Natural killer cell (primary cell): ENCODE results near the gene RNF157. TPM values are rescaled to one million over a fixed set of nuclear protein-coding genes. Genes with fewer than 3 reads are reported as not detected.
"Not testable (repeated sequence)": the region's sequence is repeated elsewhere in the genome, so short reads cannot be mapped to it uniquely, and the experiment has no call there.

Experiments used
- ATAC-seq, 3 donors: fragments of 150-1000 bp in 2 of 3; fragments of 200-7000 bp in 1 of 3; cut with Tn5 transposase; 1 replicate in 1 of 3; 2 replicates in 2 of 3; pipeline ENCODE4 v1.10.0; 2021; ENCODE audit warnings: mild to moderate bottlenecking in 2 of 3, moderate library complexity in 2 of 3
- DNase-seq, 2 donors: peaks; one replicate each; pipeline versions ENCODE4 v3.0.0 to v3.0.0-alpha.2; 2013 to 2021; ENCODE audit warnings: mixed read lengths in 1 of 2
- H3K27ac ChIP-seq: one replicate; pipeline ENCODE4 v1.5.1; 2013; ENCODE audit warnings: mild to moderate bottlenecking, low read length
- H3K27me3 ChIP-seq: one replicate; pipeline ENCODE4 v1.6.1; 2013; ENCODE audit warnings: low read length; ENCODE audit not compliant: control insufficient read depth, insufficient read depth
- H3K36me3 ChIP-seq: one replicate; pipeline ENCODE4 v1.6.1; 2013; ENCODE audit warnings: low read length; ENCODE audit not compliant: control insufficient read depth, insufficient read depth
- H3K4me1 ChIP-seq: one replicate; pipeline ENCODE4 v1.6.1; 2013; ENCODE audit warnings: low read length; ENCODE audit not compliant: control insufficient read depth, insufficient read depth
- H3K4me3 ChIP-seq: one replicate; pipeline ENCODE4 v1.5.1; 2013; ENCODE audit warnings: low read length
- H3K9me3 ChIP-seq: one replicate; pipeline ENCODE4 v1.6.1; 2013; ENCODE audit warnings: low read length; ENCODE audit not compliant: control insufficient read depth, insufficient read depth
- H3K27ac Mint-ChIP-seq, 2 donors: one replicate each; pipeline ENCODE4 v1.8.0; 2022; ENCODE audit warnings: mild to moderate bottlenecking in 2 of 2, mixed read lengths in 2 of 2, moderate library complexity in 1 of 2
- H3K27me3 Mint-ChIP-seq, 2 donors: one replicate each; pipeline ENCODE4 v1.8.0; 2022; ENCODE audit warnings: low read depth in 2 of 2, mixed read lengths in 2 of 2
- H3K36me3 Mint-ChIP-seq: one replicate; pipeline ENCODE4 v1.8.0; 2022; ENCODE audit warnings: mixed read lengths
- H3K4me1 Mint-ChIP-seq, 2 donors: one replicate each; pipeline ENCODE4 v1.8.0; 2022; ENCODE audit warnings: mixed read lengths in 2 of 2
- H3K4me3 Mint-ChIP-seq: one replicate; pipeline ENCODE4 v1.8.0; 2022; ENCODE audit warnings: mild to moderate bottlenecking, moderate library complexity, mixed read lengths
- H3K9me3 Mint-ChIP-seq, 2 donors: one replicate each; pipeline ENCODE4 v1.8.0; 2022; ENCODE audit warnings: mixed read lengths in 2 of 2
- CTCF ChIP-seq: fragments of 200-600 bp; IDR thresholded peaks from one replicate; pipeline ENCODE4 v1.8.0; 2022; ENCODE audit warnings: antibody characterized with exemption
- WGBS: methylation state at CpG from one replicate; pipeline ENCODE4 v1.1.7; 2013; ENCODE audit warnings: missing lambda C conversion rate; ENCODE audit not compliant: insufficient coverage; 5-methylcytosine and 5-hydroxymethylcytosine counted together
- intact Hi-C: fragments of 100-400 bp; cut with micrococcal nuclease; formaldehyde crosslinking; loops from one replicate; pipeline ENCODE4 v1.14.2; 2022
- total RNA-seq, 4 donors: library from RNA; stranded (reverse); fragments of 120-200 nt in 1 of 4; gene quantifications; one replicate each; pipeline versions ENCODE4 v1.2.3 to v1.2.4, GENCODE V29; 2013 to 2022

The RNF157 gene
- total RNA-seq, 3 donors from 2014 or later (not counting 1 experiment from before 2014, with no cell fraction given): 4.9 to 9.1 (median 8.5) TPM

GRCh38 chr17:76208120-76208519 is 32.2 kb downstream of the RNF157 start:
- Mint-ChIP-seq H3K4me1 (peaks cover 4 to 5% of the 10 kb centered on the region in 2 donors), H3K27ac (peak overlapping the region in 1 of 2 donors; percentile 36), H3K36me3 (no peaks in the 10 kb centered on the region), H3K9me3 (no peaks in the 10 kb centered on the region), H3K27me3 (no peaks in the 10 kb centered on the region), H3K4me3 (no peak overlapping the region)
- DNase-seq (no peak), ATAC-seq (no peak)
- TF ChIP-seq CTCF: no peak
- peaks cover 7% of the 10 kb centered on the region for H3K4me1 ChIP-seq
- intact Hi-C loops: no loop called here
- no peaks in the 10 kb centered on the region for H3K9me3 ChIP-seq
- H3K27ac ChIP-seq: no peak overlapping the region
- H3K27me3 ChIP-seq: no peaks in the 10 kb centered on the region
- H3K4me3 ChIP-seq: no peak overlapping the region
- H3K36me3 ChIP-seq: no peaks in the 10 kb centered on the region
- WGBS: 53% methylated on average over 1 of the region's 1 CpG

- peaks cover 4 to 5% of the 10 kb centered on the region in 2 donors for H3K4me1 Mint-ChIP-seq
- no peaks in the 10 kb centered on the region for H3K9me3 ChIP-seq
- H3K4me3 Mint-ChIP-seq: no peak overlapping the region
- H3K9me3 Mint-ChIP-seq: no peaks in the 10 kb centered on the region
- no peak for DNase-seq
- H3K4me1 ChIP-seq: peaks cover 7% of the 10 kb centered on the region
- peak overlapping the region in 1 of 2 donors; percentile 36 for H3K27ac Mint-ChIP-seq
- H3K27me3 ChIP-seq: no peaks in the 10 kb centered on the region
- no peak for TF ChIP-seq CTCF
- H3K27me3 Mint-ChIP-seq: no peaks in the 10 kb centered on the region
- no peak overlapping the region for H3K4me3 ChIP-seq
- no peak for ATAC-seq
- no peaks in the 10 kb centered on the region for H3K36me3 ChIP-seq
- WGBS: 91% methylated on average over 7 of the region's 7 CpGs
- no peaks in the 10 kb centered on the region for H3K36me3 Mint-ChIP-seq
- no peak overlapping the region for H3K27ac ChIP-seq
- intact Hi-C loops: no loop called here
Measured at GRCh38 chr17:76207275-76208059, 32.8 kb downstream of the RNF157 start.

GRCh38 chr17:76205542-76206144 is 34.6 kb downstream of the RNF157 start:
- H3K9me3 Mint-ChIP-seq, H3K4me1 ChIP-seq, DNase-seq, H3K4me1 Mint-ChIP-seq, H3K36me3 ChIP-seq, intact Hi-C loops, H3K4me3 ChIP-seq, H3K9me3 ChIP-seq, H3K27ac ChIP-seq, ATAC-seq, H3K27ac Mint-ChIP-seq, H3K4me3 Mint-ChIP-seq, H3K36me3 Mint-ChIP-seq, H3K27me3 Mint-ChIP-seq, H3K27me3 ChIP-seq: not testable (repeated sequence)
- 100% methylated on average over 6 of the region's 9 CpGs for WGBS

- no peak overlapping the region for H3K4me3 Mint-ChIP-seq
- no peak for DNase-seq
- H3K27ac Mint-ChIP-seq: no peak overlapping the region
Measured at GRCh38 chr17:76204277-76204676, 36.0 kb downstream of the RNF157 start.

More at GRCh38 chr17:76204277-76204676, 36.0 kb downstream of the RNF157 start:
- no peak overlapping the region for H3K27ac ChIP-seq
- H3K4me1 ChIP-seq: peaks cover 7% of the 10 kb centered on the region
- no peaks in the 10 kb centered on the region for H3K27me3 ChIP-seq
- no peaks in the 10 kb centered on the region for H3K9me3 ChIP-seq
- TF ChIP-seq CTCF: no peak
- Mint-ChIP-seq H3K36me3 (no peaks in the 10 kb centered on the region), H3K4me1 (peaks cover 0 to 4% of the 10 kb centered on the region in 2 donors), H3K27me3 (no peaks in the 10 kb centered on the region), H3K9me3 (no peaks in the 10 kb centered on the region)
- intact Hi-C loops: no loop called here
- ATAC-seq: no peak
- H3K36me3 ChIP-seq: no peaks in the 10 kb centered on the region
- H3K4me3 ChIP-seq: no peak overlapping the region
- WGBS: 95% methylated on average over 2 of the region's 3 CpGs
